ENCODE data around the gene WDR43. TPM values are rescaled to one million over a fixed set of nuclear protein-coding genes. Genes with fewer than 3 reads are reported as not detected.

The WDR43 gene
- total RNA-seq, 1 experiment from 2014 or later: 85.6 TPM

DNA sequence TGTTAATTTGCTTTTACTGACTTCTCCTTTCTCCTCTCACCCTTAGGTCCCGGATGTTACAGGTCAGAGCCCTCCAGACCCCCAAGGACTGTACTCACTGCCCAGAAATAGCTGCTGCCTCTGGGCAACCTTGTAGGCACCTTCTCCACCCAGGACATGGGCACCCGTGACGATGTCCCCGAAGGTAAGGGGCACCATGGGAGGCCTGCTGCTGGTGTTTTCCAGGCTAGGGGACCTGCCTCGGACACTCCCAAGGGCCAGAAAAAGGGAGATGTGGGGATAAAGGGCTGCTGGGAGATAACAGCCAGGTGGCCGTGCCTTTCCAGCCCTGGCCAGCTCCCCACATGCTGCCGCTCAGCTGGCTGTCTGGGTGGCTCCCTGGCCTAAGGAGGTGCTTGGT, 100.2 kb downstream of the WDR43 start:
- Mint-ChIP-seq H3K9me3 (ENCODE audit: low read depth, unreplicated experiment) (no peaks in the 10 kb centered on the region), H3K27ac (ENCODE audit: unreplicated experiment) (no peak overlapping the region), H3K27me3 (ENCODE audit: unreplicated experiment) (peaks cover 28% of the 10 kb centered on the region), H3K4me1 (ENCODE audit: low read depth, unreplicated experiment) (peaks cover 10% of the 10 kb centered on the region), H3K4me3 (ENCODE audit: low read depth, unreplicated experiment) (no peak overlapping the region), H3K36me3 (ENCODE audit: insufficient read depth, unreplicated experiment) (no peaks in the 10 kb centered on the region)
- intact Hi-C loops (cut with micrococcal nuclease; ENCODE audit: unreplicated experiment): no loop called here
- TF ChIP-seq, protein P1, sequence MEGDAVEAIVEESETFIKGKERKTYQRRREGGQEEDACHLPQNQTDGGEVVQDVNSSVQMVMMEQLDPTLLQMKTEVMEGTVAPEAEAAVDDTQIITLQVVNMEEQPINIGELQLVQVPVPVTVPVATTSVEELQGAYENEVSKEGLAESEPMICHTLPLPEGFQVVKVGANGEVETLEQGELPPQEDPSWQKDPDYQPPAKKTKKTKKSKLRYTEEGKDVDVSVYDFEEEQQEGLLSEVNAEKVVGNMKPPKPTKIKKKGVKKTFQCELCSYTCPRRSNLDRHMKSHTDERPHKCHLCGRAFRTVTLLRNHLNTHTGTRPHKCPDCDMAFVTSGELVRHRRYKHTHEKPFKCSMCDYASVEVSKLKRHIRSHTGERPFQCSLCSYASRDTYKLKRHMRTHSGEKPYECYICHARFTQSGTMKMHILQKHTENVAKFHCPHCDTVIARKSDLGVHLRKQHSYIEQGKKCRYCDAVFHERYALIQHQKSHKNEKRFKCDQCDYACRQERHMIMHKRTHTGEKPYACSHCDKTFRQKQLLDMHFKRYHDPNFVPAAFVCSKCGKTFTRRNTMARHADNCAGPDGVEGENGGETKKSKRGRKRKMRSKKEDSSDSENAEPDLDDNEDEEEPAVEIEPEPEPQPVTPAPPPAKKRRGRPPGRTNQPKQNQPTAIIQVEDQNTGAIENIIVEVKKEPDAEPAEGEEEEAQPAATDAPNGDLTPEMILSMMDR (IDR thresholded peaks at IDR 0.05; ENCODE audit: unreplicated experiment): no peak
- BruUV-seq (replicated peaks): no TSS peak
- CTCF ChIA-PET: no interaction called here
- DNase-seq: no peak

DNA sequence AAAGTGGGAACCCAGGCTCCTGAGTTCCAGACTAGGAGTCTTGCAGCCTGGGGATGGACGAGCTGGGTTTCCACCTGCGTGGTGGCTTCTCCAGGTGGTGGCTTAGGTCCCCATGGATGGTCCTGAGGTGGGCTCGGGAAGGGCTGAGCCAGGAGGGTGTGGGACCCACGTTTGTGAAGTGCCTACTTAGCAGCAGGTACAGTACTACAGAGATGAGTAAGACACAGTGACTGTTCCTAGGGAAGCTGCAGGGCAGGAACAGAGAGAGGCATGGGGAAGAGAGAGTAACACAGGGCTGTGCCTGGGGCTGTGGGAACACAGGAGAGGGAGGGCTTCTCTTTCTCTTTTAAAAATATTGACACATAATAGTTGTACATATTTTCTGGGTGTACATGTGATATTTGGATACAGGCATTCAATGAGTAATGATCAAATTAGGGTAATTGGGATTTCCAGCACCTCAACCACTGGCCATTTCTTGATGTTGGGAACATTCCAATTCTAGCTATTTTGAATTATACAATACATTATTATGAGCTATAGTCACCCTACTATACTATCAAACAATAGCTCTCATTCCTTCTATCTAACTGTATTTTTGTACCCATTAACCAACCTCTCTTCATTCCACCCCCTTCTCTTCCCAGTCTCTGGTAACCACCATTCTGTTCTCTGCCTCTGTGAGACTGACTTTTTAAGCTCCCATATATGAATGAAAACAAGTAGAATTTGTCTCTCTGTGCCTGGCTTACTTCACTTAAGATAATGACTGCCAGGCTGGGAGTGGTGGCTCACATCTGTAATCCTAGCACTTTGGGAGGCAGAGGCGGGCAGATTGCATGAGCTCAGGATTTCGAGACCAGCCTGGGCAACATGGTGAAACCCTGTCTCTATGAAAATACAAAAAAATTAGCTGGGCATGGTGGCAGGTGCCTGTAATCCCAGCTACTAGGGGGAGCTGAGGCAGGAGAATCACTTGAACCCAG, 101.6 kb downstream of the WDR43 start:
- H3K27ac Mint-ChIP-seq (ENCODE audit: unreplicated experiment): no peak overlapping the region
- no TSS peak for BruUV-seq (replicated peaks)

DNA sequence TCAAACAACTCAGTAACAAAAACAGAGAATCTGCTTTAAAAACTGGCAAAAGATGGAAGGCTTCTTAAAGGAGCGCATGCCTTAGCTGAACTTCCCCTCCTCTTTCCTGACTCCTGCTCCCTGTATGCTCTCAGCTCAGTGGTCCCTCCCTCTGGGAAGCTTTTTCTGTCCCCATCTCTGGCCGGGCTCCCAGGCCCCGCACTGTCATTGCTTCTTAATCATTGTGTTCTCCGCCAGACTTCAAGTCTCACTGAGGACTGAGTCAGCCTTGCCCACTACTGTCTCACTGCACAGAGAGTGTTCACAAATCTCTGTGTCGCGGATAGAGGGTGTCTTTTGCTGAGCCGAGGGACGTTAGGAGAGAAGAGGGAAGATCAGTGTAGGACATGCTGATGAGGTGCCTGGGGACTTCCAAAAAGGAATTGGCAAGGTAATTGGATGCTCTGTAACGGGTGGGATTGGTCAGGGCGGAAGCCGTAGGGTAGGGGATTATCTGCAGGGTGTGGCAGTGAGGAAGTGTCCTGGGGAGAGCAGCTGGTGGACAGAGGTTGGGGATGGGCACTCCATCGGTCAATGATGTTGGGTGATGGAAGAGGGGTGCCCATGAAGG, 102.9 kb downstream of the WDR43 start:
- CTCF ChIA-PET: interaction anchor here (0.8 to 1.2 kb wide), 2 partner anchors 16 to 881 kb away, joined by 5 to 6 read pairs; no protein-coding TSS in a partner anchor
- Mint-ChIP-seq H3K9me3 (ENCODE audit: low read depth, unreplicated experiment) (no peaks in the 10 kb centered on the region), H3K27ac (ENCODE audit: unreplicated experiment) (no peak overlapping the region), H3K27me3 (ENCODE audit: unreplicated experiment) (peaks cover 28% of the 10 kb centered on the region), H3K4me3 (ENCODE audit: low read depth, unreplicated experiment) (no peak overlapping the region), H3K36me3 (ENCODE audit: insufficient read depth, unreplicated experiment) (no peaks in the 10 kb centered on the region), H3K4me1 (ENCODE audit: low read depth, unreplicated experiment) (peaks cover 10% of the 10 kb centered on the region)
- intact Hi-C loops (cut with micrococcal nuclease; ENCODE audit: unreplicated experiment): no loop called here
- TF ChIP-seq, protein P1 (IDR thresholded peaks at IDR 0.05; ENCODE audit: unreplicated experiment): no peak
- DNase-seq: no peak
- BruUV-seq (replicated peaks): no TSS peak

More for the DNA sequence above, 101.6 kb downstream of the WDR43 start:
- Mint-ChIP-seq H3K36me3 (ENCODE audit: insufficient read depth, unreplicated experiment) (no peaks in the 10 kb centered on the region), H3K4me1 (ENCODE audit: low read depth, unreplicated experiment) (peaks cover 10% of the 10 kb centered on the region), H3K9me3 (ENCODE audit: low read depth, unreplicated experiment) (no peaks in the 10 kb centered on the region), H3K27me3 (ENCODE audit: unreplicated experiment) (peaks cover 28% of the 10 kb centered on the region), H3K4me3 (ENCODE audit: low read depth, unreplicated experiment) (no peak overlapping the region)
- DNase-seq: no peak
- CTCF ChIA-PET: interaction anchor here (1.2 kb wide), 1 partner anchor 17 kb away, joined by 5 read pairs; no protein-coding TSS in a partner anchor
- intact Hi-C loops (cut with micrococcal nuclease; ENCODE audit: unreplicated experiment): no loop called here
- TF ChIP-seq, protein P1 (IDR thresholded peaks at IDR 0.05; ENCODE audit: unreplicated experiment): no peak

Other genes with a start within 250 kb of the WDR43 start
- gene PPP1CB, start 142.8 kb upstream of the WDR43 start, total RNA-seq (2022): 218 and 235 TPM in 2 replicates
- gene SPDYA, start 83.8 kb upstream of the WDR43 start, total RNA-seq (2022): 1.2 and 2.0 TPM in 2 replicates
- 17.0 and 18.1 TPM in 2 replicates for gene TRMT61B, start 24.4 kb upstream of the WDR43 start, total RNA-seq (2022)
- gene TOGARAM2, start 86.6 kb downstream of the WDR43 start, total RNA-seq (2022): 0.47 and 0.85 TPM in 2 replicates
- not detected in 2 replicates for gene PCARE, start 179.9 kb downstream of the WDR43 start, total RNA-seq (2022)
- gene CLIP4, start 220.7 kb downstream of the WDR43 start, total RNA-seq (2022): 136 and 184 TPM in 2 replicates

All from Calu3 (cell line).